K562 (cell line): ENCODE results near the gene CD37. TPM values are rescaled to one million over a fixed set of nuclear protein-coding genes. Genes with fewer than 3 reads are reported as not detected.
A peak's percentile ranks its signal among the peaks of the same experiment; 100 is the strongest.

Source experiments
- FOSL1 ChIP-seq: fragments of 200-800 bp; sonication (Bioruptor generic); conservative IDR thresholded peaks from 2 replicates; pipeline ENCODE4 v1.6.1; 2016; ENCODE audit warnings: missing genetic modification characterization, missing compliant biosample characterization
- KLF16 ChIP-seq: IDR thresholded peaks from 2 replicates; pipeline ENCODE4 v1.6.1; 2016; ENCODE audit warnings: antibody characterized with exemption
- SMC3 ChIP-seq: conservative IDR thresholded peaks from 2 replicates; pipeline ENCODE4 v1.6.1; 2011; ENCODE audit warnings: low read depth, low read length, improper control_type of control experiment; ENCODE audit not compliant: insufficient read depth
- SRSF1 ChIP-seq: fragments of 200-400 bp; formaldehyde crosslinking; IDR thresholded peaks from 2 replicates; pipeline ENCODE4 v1.6.1; 2017; ENCODE audit warnings: mild to moderate bottlenecking, low read depth, low read length, moderate library complexity
- STAG1 ChIP-seq: sonication (generic); formaldehyde crosslinking; IDR thresholded peaks from 2 replicates; pipeline ENCODE4 v1.5.0; 2020; ENCODE audit warnings: missing genetic modification reagents, borderline replicate concordance
- TCF7L2 ChIP-seq: fragments of 150-350 bp; IDR thresholded peaks from 2 replicates; pipeline ENCODE4 v1.6.1; 2016; ENCODE audit warnings: low read depth, mild to moderate bottlenecking, low read length, moderate library complexity
- ZBTB26 ChIP-seq: fragments of 450-650 bp; formaldehyde crosslinking; IDR thresholded peaks from 2 replicates; pipeline ENCODE4 v1.4.0; 2022; ENCODE audit warnings: missing genetic modification characterization
- ZNF384 ChIP-seq: IDR thresholded peaks from 2 replicates; pipeline ENCODE4 v1.6.1; 2012; ENCODE audit warnings: low read depth, low read length, improper control_type of control experiment
- ZNF830 ChIP-seq: fragments of 250-450 bp; sonication (Bioruptor Pico); IDR thresholded peaks from 2 replicates; pipeline ENCODE4 v1.5.0; 2021; ENCODE audit warnings: mild to moderate bottlenecking
- polyA plus RNA-seq, 8 experiments: library from polyadenylated mRNA; depleted of rRNA in 4 of 8; stranded (reverse) in 5 of 8; unstranded in 3 of 8; fragments of >200 nt; fragmentation: Nextera tagmentation in 2 of 8; fragmentation: Illumina TruSeq in 1 of 8; extraction: Ambion mirVana in 2 of 8; extraction: Trizol in 1 of 8; gene quantifications; 2 replicates each; pipeline versions ENCODE4 v1.2.1 to v1.2.3, GENCODE V29; 2011 to 2014; ENCODE audit warnings: inconsistent platforms in 1 of 8, missing spikeins in 1 of 8
- total RNA-seq, 7 experiments: library from RNA; depleted of rRNA in 6 of 7; stranded (reverse); fragments of >200 nt in 6 of 7; fragmentation: Illumina TruSeq in 2 of 7; extraction: Trizol in 2 of 7; gene quantifications; 2 replicates each; pipeline versions ENCODE4 v1.2.1 to v1.2.3, GENCODE V29; 2011 to 2021; ENCODE audit warnings: low replicate concordance in 1 of 7
- TF ChIP-seq, protein P1 (sequence below): fragments of 450-650 bp; conservative IDR thresholded peaks from 2 replicates; pipeline ENCODE4 v1.6.1; 2016; ENCODE audit warnings: missing genetic modification characterization, low read depth, mild to moderate bottlenecking, missing compliant biosample characterization, moderate library complexity
- TF ChIP-seq, protein P2 (sequence below), 2 experiments: IDR thresholded peaks in 1 of 2; conservative IDR thresholded peaks in 1 of 2; 2 replicates each; pipeline ENCODE4 v1.6.1; 2016; ENCODE audit warnings: low read depth in 2 of 2, mild to moderate bottlenecking in 1 of 2, missing compliant biosample characterization in 1 of 2, missing genetic modification characterization in 1 of 2, moderate library complexity in 1 of 2
- TF ChIP-seq, protein P3 (sequence below): fragments of 250-450 bp; sonication (Bioruptor Pico); IDR thresholded peaks from 2 replicates; pipeline ENCODE4 v1.8.0; 2022; ENCODE audit warnings: moderate library complexity, mild to moderate bottlenecking, inconsistent platforms

Gene CD37
- total and polyA plus RNA-seq, 9 of the 15 experiments (the other 6 are each of a cell fraction or from before 2014, with no cell fraction given): 2.5 to 19.0 (median 7.4) TPM

GRCh38 chr19:49301165-49301865, 33.9 kb upstream of the CD37 start (continued):
- TF ChIP-seq ZBTB26 (CRISPR knock-in tag): no peak
- TF ChIP-seq SMC3: peak; percentile 74
- no peak for TF ChIP-seq ZNF830 (CRISPR knock-in tag)
- TF ChIP-seq SRSF1: no peak
- TF ChIP-seq ZNF384: 0 out of 2 replicates have a peak, but pooled peaks have one; percentile 24
- TF ChIP-seq, protein P1, sequence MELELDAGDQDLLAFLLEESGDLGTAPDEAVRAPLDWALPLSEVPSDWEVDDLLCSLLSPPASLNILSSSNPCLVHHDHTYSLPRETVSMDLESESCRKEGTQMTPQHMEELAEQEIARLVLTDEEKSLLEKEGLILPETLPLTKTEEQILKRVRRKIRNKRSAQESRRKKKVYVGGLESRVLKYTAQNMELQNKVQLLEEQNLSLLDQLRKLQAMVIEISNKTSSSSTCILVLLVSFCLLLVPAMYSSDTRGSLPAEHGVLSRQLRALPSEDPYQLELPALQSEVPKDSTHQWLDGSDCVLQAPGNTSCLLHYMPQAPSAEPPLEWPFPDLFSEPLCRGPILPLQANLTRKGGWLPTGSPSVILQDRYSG: no peak
- no peak for TF ChIP-seq FOSL1
- TF ChIP-seq, protein P2, sequence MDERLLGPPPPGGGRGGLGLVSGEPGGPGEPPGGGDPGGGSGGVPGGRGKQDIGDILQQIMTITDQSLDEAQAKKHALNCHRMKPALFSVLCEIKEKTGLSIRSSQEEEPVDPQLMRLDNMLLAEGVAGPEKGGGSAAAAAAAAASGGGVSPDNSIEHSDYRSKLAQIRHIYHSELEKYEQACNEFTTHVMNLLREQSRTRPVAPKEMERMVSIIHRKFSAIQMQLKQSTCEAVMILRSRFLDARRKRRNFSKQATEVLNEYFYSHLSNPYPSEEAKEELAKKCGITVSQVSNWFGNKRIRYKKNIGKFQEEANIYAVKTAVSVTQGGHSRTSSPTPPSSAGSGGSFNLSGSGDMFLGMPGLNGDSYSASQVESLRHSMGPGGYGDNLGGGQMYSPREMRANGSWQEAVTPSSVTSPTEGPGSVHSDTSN (CRISPR knock-in tag; IDR thresholded peaks at IDR 0.05; ENCODE audit: low read depth): no peak
- TF ChIP-seq, protein P2 (tag; conservative IDR thresholded peaks at IDR 0.05; ENCODE audit: low read depth): 0 out of 2 replicates have a peak, but pooled peaks have one; percentile 19
- TF ChIP-seq, protein P3, sequence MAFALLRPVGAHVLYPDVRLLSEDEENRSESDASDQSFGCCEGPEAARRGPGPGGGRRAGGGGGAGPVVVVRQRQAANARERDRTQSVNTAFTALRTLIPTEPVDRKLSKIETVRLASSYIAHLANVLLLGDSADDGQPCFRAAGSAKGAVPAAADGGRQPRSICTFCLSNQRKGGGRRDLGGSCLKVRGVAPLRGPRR: no peak
- 0 out of 2 replicates have a peak, but pooled peaks have one; percentile 30 for TF ChIP-seq STAG1 (CRISPR knock-in tag)
- TF ChIP-seq KLF16: peak; percentile 60; the same call in 1 of the 2 replicates
- TF ChIP-seq TCF7L2: no peak
